ENCODE results near the gene PIH1D1. TPM values are rescaled to one million over a fixed set of nuclear protein-coding genes. Genes with fewer than 3 reads are reported as not detected.

The PIH1D1 gene
- total RNA-seq, 1 donor from 2014 or later, result 83.7 TPM

DNA sequence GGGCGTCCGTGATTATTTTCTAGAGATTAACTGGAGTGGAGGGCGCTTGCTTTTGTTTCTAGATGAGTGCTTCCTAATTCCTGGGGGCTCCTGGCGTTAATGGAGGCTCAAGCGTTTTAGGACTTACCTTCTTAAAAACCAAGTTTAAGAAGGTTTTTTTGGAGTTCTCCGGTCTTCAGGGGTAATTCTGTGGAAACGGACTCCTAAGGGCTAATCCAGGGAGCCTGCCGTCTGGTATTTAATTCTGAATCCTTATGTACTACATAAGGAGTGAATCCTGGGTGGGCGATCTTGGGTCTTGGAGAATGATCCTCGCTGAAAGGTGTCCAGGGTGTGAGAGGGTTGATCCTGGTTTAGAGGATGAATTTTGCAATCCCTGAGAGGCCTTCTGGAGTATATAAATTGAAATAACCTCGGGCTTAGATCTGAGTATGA lies 45.0 kb upstream of the PIH1D1 start:
- peak overlapping the region; percentile 97 for H3K4me3 Mint-ChIP-seq
- peaks cover 18% of the 10 kb centered on the region for H3K36me3 Mint-ChIP-seq
- H3K4me1 Mint-ChIP-seq, result peaks cover 26% of the 10 kb centered on the region
- no peak for TF ChIP-seq CTCF (IDR thresholded peaks at IDR 0.05; ENCODE audit: unreplicated experiment)
- no peak for DNase-seq (ENCODE audit: low spot score in 2 of 2, unreplicated experiment in 2 of 2)
- no peaks in the 10 kb centered on the region for H3K27me3 Mint-ChIP-seq (ENCODE audit: low read depth)
- H3K9me3 Mint-ChIP-seq, result no peaks in the 10 kb centered on the region
- peak overlapping the region; percentile 97 for H3K27ac Mint-ChIP-seq

GRCh38 chr19:49492573-49493405 lies 41.2 kb upstream of the PIH1D1 start:
- Mint-ChIP-seq H3K27me3 (ENCODE audit: low read depth) (no peaks in the 10 kb centered on the region), H3K36me3 (peaks cover 30% of the 10 kb centered on the region), H3K4me1 (peaks cover 28% of the 10 kb centered on the region), H3K4me3 (no peak overlapping the region), H3K9me3 (no peaks in the 10 kb centered on the region), H3K27ac (peak overlapping the region; percentile 69)
- DNase-seq (ENCODE audit: low spot score in 2 of 2, unreplicated experiment in 2 of 2), result no peak
- no peak for TF ChIP-seq CTCF (IDR thresholded peaks at IDR 0.05; ENCODE audit: unreplicated experiment)

DNA sequence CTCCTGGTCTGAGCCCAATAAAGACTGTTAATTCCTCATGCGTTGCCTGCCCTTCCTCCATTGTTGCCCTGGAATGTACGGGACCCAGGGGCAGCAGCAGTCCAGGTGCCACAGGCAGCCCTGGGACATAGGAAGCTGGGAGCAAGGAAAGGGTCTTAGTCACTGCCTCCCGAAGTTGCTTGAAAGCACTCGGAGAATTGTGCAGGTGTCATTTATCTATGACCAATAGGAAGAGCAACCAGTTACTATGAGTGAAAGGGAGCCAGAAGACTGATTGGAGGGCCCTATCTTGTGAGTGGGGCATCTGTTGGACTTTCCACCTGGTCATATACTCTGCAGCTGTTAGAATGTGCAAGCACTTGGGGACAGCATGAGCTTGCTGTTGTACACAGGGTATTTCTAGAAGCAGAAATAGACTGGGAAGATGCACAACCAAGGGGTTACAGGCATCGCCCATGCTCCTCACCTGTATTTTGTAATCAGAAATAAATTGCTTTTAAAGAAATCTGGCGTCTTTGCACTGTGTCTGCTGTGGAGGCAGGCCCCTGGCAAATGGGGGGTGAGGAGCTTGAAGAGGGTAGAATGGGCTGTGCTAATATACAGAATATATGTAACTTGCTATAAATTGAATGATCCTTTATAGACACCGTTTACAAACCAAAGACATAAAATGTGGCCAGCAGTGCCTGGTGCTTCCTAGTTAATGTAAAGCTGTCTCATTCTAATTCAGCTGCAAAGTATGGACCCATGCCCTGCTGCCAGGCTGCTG lies 40.4 kb upstream of the PIH1D1 start:
- Mint-ChIP-seq H3K4me3 (no peak overlapping the region), H3K27ac (peak overlapping the region; percentile 21), H3K27me3 (ENCODE audit: low read depth) (peaks cover 2% of the 10 kb centered on the region), H3K36me3 (peaks cover 27% of the 10 kb centered on the region), H3K9me3 (no peaks in the 10 kb centered on the region), H3K4me1 (peaks cover 23% of the 10 kb centered on the region)
- DNase-seq (ENCODE audit: low spot score in 2 of 2, unreplicated experiment in 2 of 2), result no peak
- no peak for TF ChIP-seq CTCF (IDR thresholded peaks at IDR 0.05; ENCODE audit: unreplicated experiment)

DNA sequence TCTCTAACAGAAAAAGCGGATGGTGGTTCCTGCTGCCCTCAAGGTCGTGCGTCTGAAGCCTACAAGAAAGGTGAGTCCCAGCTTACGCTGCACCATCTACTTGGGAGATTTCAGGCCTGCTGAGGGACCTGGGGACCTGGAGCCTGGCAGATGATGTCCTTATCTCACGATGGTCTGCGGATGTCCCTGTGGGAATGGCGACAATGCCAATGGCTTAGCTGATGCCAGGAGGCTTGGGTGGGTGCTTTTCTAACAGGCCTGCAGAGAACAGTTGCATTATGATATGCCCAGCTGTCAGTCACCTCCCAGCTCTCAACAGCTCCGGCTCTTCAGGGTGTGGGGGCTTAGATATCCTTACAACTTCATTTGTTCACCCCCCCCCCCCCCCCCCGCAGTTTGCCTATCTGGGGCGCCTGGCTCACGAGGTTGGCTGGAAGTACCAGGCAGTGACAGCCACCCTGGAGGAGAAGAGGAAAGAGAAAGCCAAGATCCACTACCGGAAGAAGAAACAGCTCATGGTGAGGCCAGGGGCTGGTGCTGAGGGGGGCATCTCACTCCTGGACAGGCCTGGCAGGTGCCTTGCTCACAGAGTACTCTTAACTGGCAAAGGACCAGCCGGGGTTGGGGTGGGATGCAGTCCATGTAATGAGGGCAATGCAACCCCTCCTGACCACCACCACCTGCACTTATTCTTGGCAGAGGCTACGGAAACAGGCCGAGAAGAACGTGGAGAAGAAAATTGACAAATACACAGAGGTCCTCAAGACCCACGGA lies 39.6 kb upstream of the PIH1D1 start:
- Mint-ChIP-seq H3K4me3 (peak overlapping the region; percentile 24), H3K36me3 (peaks cover 27% of the 10 kb centered on the region), H3K4me1 (peaks cover 23% of the 10 kb centered on the region), H3K27ac (no peak overlapping the region), H3K27me3 (ENCODE audit: low read depth) (peaks cover 2% of the 10 kb centered on the region), H3K9me3 (no peaks in the 10 kb centered on the region)
- no peak for DNase-seq (ENCODE audit: low spot score in 2 of 2, unreplicated experiment in 2 of 2)
- TF ChIP-seq CTCF (IDR thresholded peaks at IDR 0.05; ENCODE audit: unreplicated experiment), result no peak

DNA sequence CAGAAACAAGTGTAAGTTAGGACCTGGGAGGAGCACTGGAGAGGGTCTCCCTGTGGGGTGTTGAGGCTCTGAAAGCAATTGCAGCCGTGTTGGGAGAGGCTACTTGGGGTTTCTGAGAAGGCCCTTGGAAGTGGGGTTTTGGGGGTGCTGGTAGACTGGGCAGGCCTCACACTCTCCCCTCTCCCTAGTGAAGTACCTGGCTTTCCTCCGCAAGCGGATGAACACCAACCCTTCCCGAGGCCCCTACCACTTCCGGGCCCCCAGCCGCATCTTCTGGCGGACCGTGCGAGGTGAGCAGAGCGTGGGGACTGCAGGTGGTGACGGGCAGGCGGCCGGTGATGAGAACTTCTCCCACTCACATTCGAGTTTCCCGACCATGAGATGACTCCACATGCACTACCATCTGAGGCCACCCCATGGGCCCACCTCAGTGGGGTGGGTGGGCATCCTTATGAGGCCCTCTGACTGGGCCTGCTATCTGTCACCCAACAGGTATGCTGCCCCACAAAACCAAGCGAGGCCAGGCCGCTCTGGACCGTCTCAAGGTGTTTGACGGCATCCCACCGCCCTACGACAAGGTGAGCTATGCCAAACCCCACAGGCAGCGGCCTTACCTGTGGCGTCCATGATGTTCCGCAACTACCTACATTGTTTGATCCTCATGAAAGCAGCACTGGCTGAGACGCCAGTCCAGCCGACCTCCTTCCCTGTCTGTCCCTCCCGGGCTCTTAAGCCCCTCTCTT lies 38.8 kb upstream of the PIH1D1 start:
- peaks cover 2% of the 10 kb centered on the region for H3K27me3 Mint-ChIP-seq (ENCODE audit: low read depth)
- H3K36me3 Mint-ChIP-seq, result peaks cover 27% of the 10 kb centered on the region
- no peak for DNase-seq (ENCODE audit: low spot score in 2 of 2, unreplicated experiment in 2 of 2)
- H3K4me3 Mint-ChIP-seq, result peak overlapping the region; percentile 96
- peaks cover 23% of the 10 kb centered on the region for H3K4me1 Mint-ChIP-seq
- TF ChIP-seq CTCF (IDR thresholded peaks at IDR 0.05; ENCODE audit: unreplicated experiment), result no peak
- peak overlapping the region; percentile 43 for H3K27ac Mint-ChIP-seq
- H3K9me3 Mint-ChIP-seq, result no peaks in the 10 kb centered on the region

All from mesothelial cell of epicardium (in vitro differentiated cells).